ENCODE results near the gene CDC14B.
"Not testable (repeated sequence)": the region's sequence is repeated elsewhere in the genome, so short reads cannot be mapped to it uniquely, and the experiment has no call there.

Gene CDC14B

DNA sequence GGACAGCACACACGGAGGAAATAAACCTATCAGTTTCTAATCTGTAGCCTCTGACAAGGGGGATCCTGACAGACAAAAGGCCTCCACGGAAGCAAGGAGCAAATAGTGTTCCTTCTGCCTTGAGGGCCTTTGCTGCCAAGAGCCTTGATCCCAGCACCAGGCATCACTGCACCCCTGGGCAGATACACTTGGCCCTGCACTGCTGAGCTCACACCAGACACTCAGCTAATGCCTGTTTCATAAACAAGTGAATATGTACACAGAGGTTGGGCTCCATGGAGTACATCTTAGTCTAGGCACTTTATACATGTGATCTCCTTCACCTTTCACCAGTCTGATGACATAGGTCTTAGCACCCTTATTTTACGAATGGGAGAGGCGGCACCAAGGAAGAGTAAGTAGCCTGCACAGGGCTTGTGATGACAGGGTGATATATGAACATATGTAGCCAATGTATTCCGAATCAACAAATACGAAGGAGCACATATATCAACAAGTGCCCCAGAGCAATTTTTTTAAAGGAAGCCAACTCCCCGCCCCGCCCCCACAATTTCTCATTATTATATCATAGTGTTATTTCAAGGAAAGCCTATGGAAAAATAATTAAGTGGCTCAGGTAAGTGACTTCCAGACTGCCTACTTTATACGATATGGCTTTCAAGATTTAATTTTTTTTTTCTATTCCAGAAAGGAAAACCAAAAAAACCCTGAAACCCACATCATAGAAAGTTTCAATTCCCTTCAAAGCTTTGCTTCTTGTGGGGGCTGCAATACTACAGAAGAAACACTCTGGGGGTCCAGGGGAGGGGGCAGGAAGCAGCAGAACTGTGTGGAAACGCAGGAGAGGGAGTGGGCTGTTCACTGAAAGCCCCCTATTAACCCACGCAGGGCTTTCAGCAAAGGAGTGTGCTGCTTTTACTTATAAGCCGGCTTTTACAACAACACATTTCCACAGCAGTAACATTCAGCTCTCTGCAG, 32.0 kb downstream of the CDC14B start:
- DNase-seq (ENCODE audit: low read depth, low spot score) = no peak

GRCh38 chr9:96585426-96585825, 34.2 kb downstream of the CDC14B start:
- no peak for DNase-seq (ENCODE audit: low read depth, low spot score)

GRCh38 chr9:96582199-96582598, 37.4 kb downstream of the CDC14B start:
- not testable (repeated sequence) for DNase-seq (ENCODE audit: low read depth, low spot score)

DNA sequence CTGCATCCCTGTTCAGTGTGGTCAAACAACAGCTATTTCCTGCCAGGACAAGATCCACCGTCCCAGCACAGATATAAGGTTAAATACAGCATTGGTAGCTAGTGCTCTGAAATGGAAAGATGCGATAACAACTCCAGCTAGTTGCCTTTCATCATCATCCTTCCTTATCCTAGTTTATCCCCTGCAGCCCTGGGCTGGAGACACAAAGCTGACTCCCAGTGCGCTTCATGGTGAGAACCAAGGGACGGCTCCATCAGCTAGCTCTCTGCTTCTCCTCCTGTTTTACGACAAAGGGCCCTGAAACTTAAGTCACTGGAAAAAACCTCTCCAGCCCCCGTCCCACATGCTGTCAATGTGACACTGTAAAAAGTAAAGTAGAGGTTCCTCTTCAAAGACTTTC, 37.9 kb downstream of the CDC14B start:
- DNase-seq (ENCODE audit: low read depth, low spot score) = no peak

DNA sequence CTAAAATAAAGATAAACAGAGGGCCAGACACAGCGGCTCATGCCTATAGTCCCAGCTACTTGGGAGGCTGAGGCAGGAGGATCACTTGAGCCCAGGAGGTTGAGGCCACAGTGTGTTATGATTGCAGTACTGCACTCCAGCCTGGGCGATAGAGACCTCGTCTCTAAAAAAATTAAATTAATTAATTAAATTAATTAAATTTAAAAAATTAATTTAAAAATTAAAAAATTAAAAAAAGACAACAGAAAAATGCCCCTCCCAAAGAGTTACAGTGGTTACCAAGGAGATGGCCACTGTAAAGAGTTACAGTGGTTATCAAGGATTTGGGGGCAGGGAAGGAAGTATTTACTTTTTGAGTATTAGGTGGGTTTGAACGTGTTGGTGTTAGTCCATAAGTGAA, 38.3 kb downstream of the CDC14B start:
- no peak for DNase-seq (ENCODE audit: low read depth, low spot score)

- no peak for DNase-seq (ENCODE audit: low read depth, low spot score)
Measured at GRCh38 chr9:96574931-96575351, 44.7 kb downstream of the CDC14B start.

DNA sequence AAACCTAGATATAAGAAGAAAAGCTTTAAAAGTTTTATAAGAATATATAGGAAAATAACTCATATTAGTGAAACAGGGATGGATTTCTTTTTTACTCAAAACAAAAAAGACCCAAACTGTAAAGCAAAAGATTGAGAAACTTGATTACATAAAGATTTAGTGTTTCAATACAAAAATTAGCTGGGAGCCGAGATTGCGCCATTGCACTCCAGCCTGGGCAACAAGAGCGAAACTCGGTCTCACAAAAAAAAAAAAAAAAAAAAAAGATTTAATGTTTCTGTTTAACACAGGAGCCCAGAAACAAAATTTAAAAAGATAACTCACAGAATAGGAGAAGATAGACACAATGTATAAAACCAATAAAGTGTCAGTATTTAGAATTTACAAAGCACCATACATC, 45.2 kb downstream of the CDC14B start:
- DNase-seq (ENCODE audit: low read depth, low spot score) = no peak

GRCh38 chr9:96567203-96567700, 52.4 kb downstream of the CDC14B start:
- DNase-seq (ENCODE audit: low read depth, low spot score) = no peak

DNA sequence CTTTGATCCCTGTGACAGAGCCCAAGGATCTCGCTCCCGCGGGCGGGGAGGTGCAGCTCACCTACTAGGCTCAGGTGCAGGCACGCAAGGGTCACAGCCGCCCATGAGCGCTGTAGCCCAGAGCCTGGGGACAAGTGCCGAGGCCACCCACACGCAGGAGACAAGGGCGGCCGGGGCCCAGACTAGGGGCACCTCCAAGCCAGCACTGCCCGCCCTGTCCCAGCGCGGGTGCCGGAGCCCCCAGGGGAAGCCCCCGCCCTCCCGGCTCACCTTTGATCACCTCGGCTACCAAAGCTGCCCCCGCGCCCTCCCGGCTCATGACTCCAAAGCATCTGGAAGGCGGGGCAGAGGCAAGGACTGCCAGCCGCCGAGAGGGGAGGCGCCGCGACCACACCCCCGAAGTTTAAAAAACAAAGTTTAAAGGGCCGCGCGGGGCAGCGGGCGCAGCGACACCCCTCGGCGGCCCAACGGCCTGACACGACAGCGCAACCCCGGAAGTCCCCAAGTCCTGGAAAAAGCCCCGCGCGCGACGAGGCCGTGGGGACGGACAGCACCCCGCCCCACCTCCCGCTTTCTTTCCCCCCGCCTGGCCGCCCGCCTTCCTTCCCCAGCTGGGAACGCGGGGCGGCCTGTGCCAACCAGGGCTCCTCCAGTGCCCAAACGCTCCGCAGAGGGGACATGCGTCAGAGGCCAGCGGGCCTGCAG, 53.0 kb downstream of the CDC14B start:
- DNase-seq (ENCODE audit: low read depth, low spot score) = no peak

- DNase-seq (ENCODE audit: low read depth, low spot score) = no peak
Measured at GRCh38 chr9:96565671-96566497, 53.8 kb downstream of the CDC14B start.

- no peak for DNase-seq (ENCODE audit: low read depth, low spot score)
Measured at GRCh38 chr9:96564217-96564616, 55.4 kb downstream of the CDC14B start.

- no peak for DNase-seq (ENCODE audit: low read depth, low spot score)
Measured at GRCh38 chr9:96559339-96559943, 60.2 kb downstream of the CDC14B start.

DNA sequence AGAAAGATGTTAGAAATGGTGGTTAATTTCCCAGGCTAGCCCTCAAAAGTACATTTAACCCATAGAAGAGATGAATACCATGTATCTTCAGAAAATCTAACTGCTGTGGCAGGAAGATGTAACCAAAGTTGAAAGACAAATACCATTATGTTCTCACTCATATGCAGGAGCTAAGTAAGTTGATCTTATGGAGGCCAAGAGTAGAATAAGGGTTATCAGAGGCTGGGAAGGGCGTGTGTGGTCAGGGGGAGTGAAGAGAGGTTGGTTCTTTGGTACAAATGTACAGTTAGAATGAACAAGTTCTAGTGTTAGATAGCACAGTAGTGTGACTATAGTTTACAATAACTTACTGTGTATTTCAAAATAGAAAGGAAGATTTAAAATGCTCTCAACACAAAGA, 61.7 kb downstream of the CDC14B start:
- no peak for DNase-seq (ENCODE audit: low read depth, low spot score)

GRCh38 chr9:96556701-96557461, 62.8 kb downstream of the CDC14B start:
- no peak for DNase-seq (ENCODE audit: low read depth, low spot score)

GRCh38 chr9:96555567-96556386, 63.9 kb downstream of the CDC14B start:
- no peak for DNase-seq (ENCODE audit: low read depth, low spot score)

- no peak for DNase-seq (ENCODE audit: low read depth, low spot score)
Measured at GRCh38 chr9:96554801-96555566, 64.7 kb downstream of the CDC14B start.

DNA sequence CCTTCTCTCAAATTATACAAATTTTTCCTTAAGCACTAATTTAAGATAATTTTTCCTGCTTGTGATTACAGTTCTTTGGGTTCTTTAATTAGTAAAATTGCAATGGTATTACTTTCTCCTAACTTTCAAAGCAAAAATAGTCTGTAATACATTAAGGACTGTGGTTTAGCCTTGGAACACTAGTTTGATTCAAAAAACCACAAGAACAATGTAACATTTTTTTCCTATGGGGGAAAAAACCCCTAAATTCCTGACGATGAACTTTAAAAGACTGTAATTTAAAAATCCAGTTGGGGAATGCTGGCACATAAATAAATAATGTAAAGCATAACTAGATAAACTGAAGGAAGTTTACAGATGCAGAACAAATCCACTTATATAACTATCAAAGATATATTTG, 65.3 kb downstream of the CDC14B start:
- DNase-seq (ENCODE audit: low read depth, low spot score) = no peak

DNA sequence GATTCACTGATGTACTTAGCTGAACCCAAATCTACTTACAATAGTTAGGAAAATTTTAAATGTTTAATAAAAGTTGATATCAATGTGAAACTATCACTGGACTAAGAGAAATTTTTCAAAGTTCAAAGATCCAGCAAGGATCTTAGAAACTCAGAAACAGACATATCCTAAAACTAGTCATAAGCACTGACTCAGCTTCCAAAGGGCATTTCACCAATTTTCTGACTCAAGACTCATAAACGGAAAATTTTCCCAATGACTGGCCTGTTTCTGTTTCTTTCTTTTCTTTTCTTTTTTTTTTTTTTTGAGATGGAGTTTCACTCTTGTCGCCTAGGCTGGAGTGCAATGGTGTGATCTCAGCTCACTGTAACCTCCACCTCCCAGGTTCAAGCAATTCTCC, 66.6 kb downstream of the CDC14B start:
- DNase-seq (ENCODE audit: low read depth, low spot score) = no peak

GRCh38 chr9:96551403-96551802, 68.2 kb downstream of the CDC14B start:
- DNase-seq (ENCODE audit: low read depth, low spot score) = no peak

Measured in iPS DF 19.7 (cell line).